GM18858 (cell line): ENCODE measurements around the gene JOSD1.
A peak's percentile ranks its signal among the peaks of the same experiment; 100 is the strongest.
"Not testable (repeated sequence)": the region's sequence is repeated elsewhere in the genome, so short reads cannot be mapped to it uniquely, and the experiment has no call there.

ENCODE experiments used
- ATAC-seq: cut with Tn5 transposase; IDR thresholded peaks from one replicate; pipeline ENCODE4 v1.9.1; 2021; ENCODE audit not compliant: unreplicated experiment

Gene JOSD1

DNA sequence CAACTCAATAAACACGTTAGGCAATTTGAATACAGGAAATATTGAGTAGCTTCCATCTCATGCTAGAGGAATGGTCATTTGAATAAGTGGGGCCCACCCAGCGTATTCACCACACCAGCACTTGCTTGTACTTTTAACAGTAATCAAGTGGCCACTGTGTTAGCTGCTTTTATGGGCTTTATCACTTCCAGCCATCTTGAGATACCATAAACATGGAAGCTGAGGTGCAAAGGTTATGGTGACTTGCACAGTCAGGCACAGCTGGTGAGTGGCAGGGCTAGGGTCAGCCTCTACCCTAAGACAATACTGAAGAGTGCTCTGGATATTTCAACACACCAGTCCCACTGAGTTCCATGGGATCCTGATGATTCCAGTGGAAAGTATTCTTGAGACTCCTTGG, 6.7 kb downstream of the JOSD1 start:
- ATAC-seq, result no peak

GRCh38 chr22:38689651-38690050, 11.1 kb downstream of the JOSD1 start:
- ATAC-seq, result no peak

GRCh38 chr22:38685761-38686160, 15.0 kb downstream of the JOSD1 start:
- ATAC-seq, result no peak

DNA sequence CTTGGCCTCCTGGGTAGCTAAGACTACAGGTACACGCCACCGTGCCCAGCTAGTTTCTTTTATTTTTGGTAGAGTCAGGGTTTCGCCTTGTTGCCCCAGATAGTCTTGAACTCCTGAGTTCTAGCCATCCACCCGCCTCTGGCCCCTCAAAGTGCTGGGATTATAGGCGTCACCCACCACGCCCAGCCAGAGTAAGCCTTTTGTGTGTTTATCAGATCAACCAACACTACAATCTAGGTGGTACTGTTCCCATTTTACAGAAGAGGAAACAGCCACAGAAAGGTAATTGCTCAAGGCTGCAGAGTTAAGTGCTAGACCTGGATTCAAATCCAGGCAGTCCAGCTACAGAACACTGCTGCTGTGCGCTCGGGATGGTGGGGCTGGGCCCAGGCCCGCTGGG, 15.8 kb downstream of the JOSD1 start:
- no peak for ATAC-seq

DNA sequence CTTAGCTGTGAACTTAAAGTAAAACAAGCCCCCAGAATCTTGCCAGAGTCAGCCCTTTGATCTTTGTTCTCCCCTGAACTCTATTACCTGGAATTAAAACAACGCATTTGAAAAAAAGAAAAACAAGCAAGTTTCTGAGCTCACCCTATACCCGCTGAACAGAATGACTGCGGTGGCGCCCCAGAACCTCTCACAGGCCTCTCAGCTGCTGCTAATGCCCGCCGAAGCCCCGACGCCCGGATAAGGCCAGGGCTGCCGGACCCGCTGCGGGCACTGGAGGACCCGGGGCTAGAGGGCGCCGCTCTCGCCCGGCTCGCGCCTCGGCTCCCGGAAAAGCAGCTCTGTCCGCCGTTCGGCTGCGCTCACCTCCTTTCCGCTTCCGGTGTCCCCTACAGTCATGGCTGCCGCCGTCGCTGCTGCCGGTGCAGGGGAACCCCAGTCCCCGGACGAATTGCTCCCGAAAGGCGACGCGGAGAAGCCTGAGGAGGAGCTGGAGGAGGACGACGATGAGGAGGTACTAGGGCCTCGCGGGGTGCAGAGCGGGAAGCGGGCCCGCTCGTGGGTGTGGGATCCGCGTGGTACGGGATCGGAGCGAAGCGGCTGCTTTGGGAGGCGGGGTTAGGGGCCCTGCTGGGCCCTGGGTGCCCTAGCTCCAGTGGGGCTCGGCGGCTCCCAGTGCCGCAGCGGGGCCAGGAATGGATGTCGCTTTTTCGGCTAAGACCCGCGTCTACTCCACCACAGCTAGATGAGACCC, 19.0 kb downstream of the JOSD1 start, which contains the start of gene TOMM22:
TOMM22 (plus strand) TSS at position 376 of the 754 bp plus-strand sequence; CDS start at position 398, 22 bp downstream.
- no peak for ATAC-seq

- no peak for ATAC-seq
Observed at GRCh38 chr22:38675833-38676232, 24.9 kb downstream of the JOSD1 start.

- no peak for ATAC-seq
Observed at GRCh38 chr22:38674888-38675287, 25.9 kb downstream of the JOSD1 start.

GRCh38 chr22:38657045-38657909, 43.5 kb downstream of the JOSD1 start:
- no peak for ATAC-seq

DNA sequence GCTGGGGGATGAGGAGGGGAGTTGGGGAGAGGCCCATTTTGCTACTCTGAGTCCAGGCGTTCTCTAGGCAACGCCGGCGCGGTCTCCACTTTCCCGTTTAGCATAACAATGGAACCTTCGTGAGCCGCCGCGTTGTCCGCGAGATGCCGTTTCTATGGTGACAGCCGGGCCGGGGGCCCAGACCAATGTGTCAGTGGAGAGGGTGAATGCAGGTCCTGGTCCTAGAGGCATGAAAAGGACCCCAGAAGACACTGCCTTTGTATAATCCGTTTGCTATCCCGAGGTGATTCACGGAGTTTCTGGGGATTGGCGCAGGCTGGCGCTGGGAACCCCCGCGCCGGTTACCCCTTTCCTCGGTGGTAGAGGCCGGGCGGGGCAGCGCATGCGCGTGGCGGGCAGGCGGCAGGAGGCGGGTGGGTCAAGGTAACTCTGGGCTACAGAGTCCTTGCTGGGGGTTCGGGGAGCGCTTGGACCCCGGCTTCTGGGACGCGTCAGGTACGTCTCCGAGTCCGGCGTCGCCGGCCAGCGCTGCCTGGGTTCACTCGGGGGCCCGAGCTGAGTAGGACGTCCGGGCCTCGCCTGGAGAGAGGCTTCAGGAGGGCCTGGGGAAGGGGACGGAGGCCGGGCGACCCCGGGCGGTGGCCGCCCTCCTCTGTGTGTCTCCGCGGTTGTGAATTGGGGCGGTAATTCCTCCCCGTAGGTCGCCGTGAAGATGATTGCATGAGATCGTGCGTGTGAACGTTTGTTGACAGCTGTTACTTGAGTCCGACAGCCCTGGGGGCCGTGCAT, 44.3 kb downstream of the JOSD1 start, which contains the start of the genes CBY1 and FAM227A:
CBY1 (plus strand) TSS at position 383 of the 789 bp plus-strand sequence. CDS start 11,417 bp downstream, outside the sequence.
FAM227A (minus strand) TSS at position 137 of the 789 bp plus-strand sequence. CDS start 6,224 bp downstream, outside the sequence.
- peak; percentile 63 for ATAC-seq

- no peak for ATAC-seq
Observed at GRCh38 chr22:38655519-38656255, 45.1 kb downstream of the JOSD1 start.

DNA sequence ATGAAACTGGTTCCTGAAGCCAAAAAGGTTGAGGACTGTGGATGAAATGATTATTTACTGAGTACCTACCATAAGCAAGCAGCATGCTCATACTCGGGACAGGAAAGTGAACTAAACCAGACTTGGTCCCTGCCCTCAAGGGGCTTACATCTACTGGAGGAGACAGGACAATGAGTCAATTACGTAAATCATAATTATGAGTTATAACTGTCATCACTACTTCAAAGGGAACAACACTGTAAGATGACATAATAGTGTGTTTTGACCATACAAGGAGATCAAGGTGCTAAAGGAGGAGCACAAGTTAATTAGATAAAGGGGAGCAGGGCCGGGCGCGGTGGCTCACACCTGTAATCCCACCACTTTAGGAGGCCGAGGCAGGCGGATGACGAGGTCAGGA, 47.0 kb downstream of the JOSD1 start:
- ATAC-seq, result no peak

DNA sequence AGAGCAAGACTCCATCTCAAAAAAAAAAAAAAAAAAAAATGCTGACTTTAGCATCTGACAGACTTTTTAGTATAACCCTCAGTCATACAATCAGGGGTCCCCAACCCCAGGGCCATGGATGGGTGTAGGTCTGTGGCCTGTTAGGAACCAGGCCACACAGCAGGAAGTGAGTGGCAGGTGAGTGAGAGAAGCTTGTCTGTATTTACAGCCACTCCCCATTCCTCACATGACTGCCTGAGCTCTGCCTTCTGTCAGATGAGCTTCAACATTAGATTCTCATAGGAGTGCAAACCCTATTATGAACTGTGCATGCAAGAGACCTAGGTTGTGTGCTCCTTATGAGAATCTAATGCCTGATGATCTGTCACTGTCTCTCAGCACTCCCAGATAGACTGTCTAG, 47.9 kb downstream of the JOSD1 start:
- ATAC-seq, result no peak

DNA sequence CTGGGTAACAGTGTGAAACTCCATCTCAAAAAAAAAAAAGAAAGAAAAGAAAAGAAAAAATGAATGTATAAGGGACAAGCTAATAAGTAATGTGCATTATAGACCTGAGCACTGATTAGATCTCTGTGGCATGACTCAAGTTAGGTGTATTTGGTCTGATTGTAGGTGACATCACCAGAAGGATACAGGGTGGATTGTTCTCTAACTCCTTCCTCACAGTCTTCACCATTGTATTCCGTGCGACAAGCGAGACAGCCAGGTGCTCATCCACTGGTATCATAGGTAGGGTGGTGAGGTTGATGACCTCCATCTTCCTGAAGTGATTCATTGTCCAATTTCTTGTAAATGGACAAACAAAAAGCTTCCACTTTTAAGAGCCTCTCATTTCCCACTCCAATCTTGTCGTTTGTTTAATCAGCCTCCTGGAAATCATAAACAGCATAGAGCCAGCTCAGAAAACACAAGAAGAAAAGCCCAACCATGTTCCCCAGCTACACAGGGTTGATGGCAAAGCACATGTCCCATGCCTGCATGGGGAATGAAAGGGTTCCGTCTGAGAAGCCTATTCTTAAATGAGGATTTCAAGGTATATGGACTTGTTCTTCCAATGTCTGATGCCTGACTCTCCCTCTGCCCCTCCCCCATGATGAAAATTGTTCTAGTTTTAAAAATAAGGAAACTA, 50.8 kb downstream of the JOSD1 start:
- ATAC-seq, result no peak

GRCh38 chr22:38645430-38645829, 55.3 kb downstream of the JOSD1 start:
- no peak for ATAC-seq

DNA sequence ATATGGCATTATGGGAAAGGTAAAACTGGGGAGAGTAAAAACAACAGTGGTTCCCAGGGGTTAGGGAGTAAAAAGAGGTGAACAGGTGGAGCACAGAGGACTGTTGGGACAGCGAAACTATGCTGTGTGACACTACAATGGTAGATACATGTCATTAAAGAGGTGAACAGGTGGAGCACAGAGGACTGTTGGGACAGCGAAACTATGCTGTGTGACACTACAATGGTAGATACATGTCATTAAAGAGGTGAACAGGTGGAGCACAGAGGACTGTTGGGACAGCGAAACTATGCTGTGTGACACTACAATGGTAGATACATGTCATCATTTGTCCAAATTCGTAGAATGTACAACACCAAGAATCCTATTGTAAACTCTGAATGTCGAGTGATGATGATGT, 56.5 kb downstream of the JOSD1 start:
- ATAC-seq, result not testable (repeated sequence)

GRCh38 chr22:38641476-38642040, 59.2 kb downstream of the JOSD1 start:
- no peak for ATAC-seq

GRCh38 chr22:38638728-38639127, 62.0 kb downstream of the JOSD1 start:
- ATAC-seq, result no peak

DNA sequence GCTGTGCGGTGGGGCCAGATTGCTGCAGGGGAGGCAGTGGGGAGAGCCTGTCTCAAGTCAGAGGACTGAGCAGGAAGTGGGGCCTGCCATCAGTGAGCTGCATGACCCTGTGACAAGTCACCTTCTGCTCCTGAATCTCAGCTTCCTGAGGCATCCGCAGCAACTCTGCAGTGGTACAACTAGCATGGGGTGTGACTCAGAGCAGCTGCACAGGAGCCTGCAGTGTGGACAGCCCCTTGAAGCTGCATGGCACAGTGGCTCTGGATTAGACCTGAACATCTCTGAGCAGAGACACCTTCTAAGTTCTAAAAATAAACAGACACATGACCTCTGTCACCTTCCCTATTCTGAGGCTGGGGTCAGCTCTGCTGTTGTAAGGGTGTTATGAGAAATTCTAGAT, 62.5 kb downstream of the JOSD1 start:
- no peak for ATAC-seq
